ENCODE results near the gene OR1S2.
"Not testable (repeated sequence)": the region's sequence is repeated elsewhere in the genome, so short reads cannot be mapped to it uniquely, and the experiment has no call there.

The OR1S2 gene

GRCh38 chr11:58204042-58204441, at the start of gene OR1S2:
Gene OR1S2, minus strand, starts transcription at chr11:58204142. Its CDS starts 0 bp downstream, at chr11:58204142.
- in situ Hi-C loops (cut with MboI; ENCODE audit: low sequenced_read_pairs): no loop called here

GRCh38 chr11:58243954-58244353, 40.0 kb upstream of the OR1S2 start:
- in situ Hi-C loops (cut with MboI; ENCODE audit: low sequenced_read_pairs): no loop called here

- in situ Hi-C loops (cut with MboI; ENCODE audit: low sequenced_read_pairs): no loop called here
Measured at GRCh38 chr11:58227956-58228615, 24.1 kb upstream of the OR1S2 start.

GRCh38 chr11:58222721-58223120, 18.8 kb upstream of the OR1S2 start:
- in situ Hi-C loops (cut with MboI; ENCODE audit: low sequenced_read_pairs): no loop called here

- in situ Hi-C loops (cut with MboI; ENCODE audit: low sequenced_read_pairs): no loop called here
Measured at GRCh38 chr11:58216476-58216875, 12.5 kb upstream of the OR1S2 start.

GRCh38 chr11:58212420-58212819, 8.5 kb upstream of the OR1S2 start, which contains the start of gene OR1S1:
Gene OR1S1, plus strand, starts transcription at chr11:58212720.
- in situ Hi-C loops (cut with MboI; ENCODE audit: low sequenced_read_pairs): not testable (repeated sequence)

GRCh38 chr11:58199271-58199670, 4.7 kb downstream of the OR1S2 start:
- in situ Hi-C loops (cut with MboI; ENCODE audit: low sequenced_read_pairs): no loop called here

- in situ Hi-C loops (cut with MboI; ENCODE audit: low sequenced_read_pairs): no loop called here
Measured at GRCh38 chr11:58195939-58196338, 8.0 kb downstream of the OR1S2 start.

GRCh38 chr11:58193391-58193790, 10.6 kb downstream of the OR1S2 start:
- in situ Hi-C loops (cut with MboI; ENCODE audit: low sequenced_read_pairs): no loop called here

- in situ Hi-C loops (cut with MboI; ENCODE audit: low sequenced_read_pairs): no loop called here
Measured at GRCh38 chr11:58192229-58192628, 11.7 kb downstream of the OR1S2 start.

- in situ Hi-C loops (cut with MboI; ENCODE audit: low sequenced_read_pairs): no loop called here
Measured at GRCh38 chr11:58188770-58189169, 15.2 kb downstream of the OR1S2 start, which contains the start of gene OR9Q2. Gene OR9Q2, plus strand, starts transcription at chr11:58189070. Its CDS starts 1,421 bp downstream, at chr11:58190491.

- in situ Hi-C loops (cut with MboI; ENCODE audit: low sequenced_read_pairs): no loop called here
Measured at GRCh38 chr11:58186938-58187337, 17.0 kb downstream of the OR1S2 start.

- in situ Hi-C loops (cut with MboI; ENCODE audit: low sequenced_read_pairs): no loop called here
Measured at GRCh38 chr11:58179648-58180047, 24.3 kb downstream of the OR1S2 start.

- in situ Hi-C loops (cut with MboI; ENCODE audit: low sequenced_read_pairs): no loop called here
Measured at GRCh38 chr11:58178444-58178843, 25.5 kb downstream of the OR1S2 start.

GRCh38 chr11:58177409-58178054, 26.4 kb downstream of the OR1S2 start:
- in situ Hi-C loops (cut with MboI; ENCODE audit: low sequenced_read_pairs): no loop called here

- in situ Hi-C loops (cut with MboI; ENCODE audit: low sequenced_read_pairs): no loop called here
Measured at GRCh38 chr11:58165504-58166106, 38.3 kb downstream of the OR1S2 start.

GRCh38 chr11:58164990-58165389, 39.0 kb downstream of the OR1S2 start:
- in situ Hi-C loops (cut with MboI; ENCODE audit: low sequenced_read_pairs): no loop called here

- in situ Hi-C loops (cut with MboI; ENCODE audit: low sequenced_read_pairs): no loop called here
Measured at GRCh38 chr11:58164389-58164788, 39.6 kb downstream of the OR1S2 start.

All from HL-60/S4 treated with retinoic acid at 250 ng/mL for 4 days and 3 days (cell line).